OCI-LY1 (cell line): ENCODE data around the gene PNO1.

Source experiments
- H2AFZ ChIP-seq: fragments of 200-600 bp; sonication (generic), shearing (Covaris generic); 2 replicates; pipeline ENCODE4 v1.6.0; 2014; ENCODE audit warnings: antibody characterized with exemption, mild to moderate bottlenecking, low read length
- H3F3A ChIP-seq: fragments of 200-600 bp; sonication (generic), shearing (Covaris generic); 2 replicates; pipeline ENCODE4 v1.6.0; 2014; ENCODE audit warnings: mild to moderate bottlenecking, antibody characterized with exemption, low read length, moderate library complexity; ENCODE audit not compliant: insufficient read depth
- H3K27ac ChIP-seq: fragments of 200-600 bp; sonication (generic); 2 replicates; pipeline ENCODE4 v1.5.1; 2014; ENCODE audit warnings: low read length, mixed run types, mild to moderate bottlenecking, low read depth; ENCODE audit not compliant: poor library complexity, severe bottlenecking
- H3K27me3 ChIP-seq: fragments of 200-600 bp; sonication (generic); 2 replicates; pipeline ENCODE4 v1.6.0; 2014; ENCODE audit warnings: antibody characterized with exemption, mild to moderate bottlenecking, low read length, moderate library complexity; ENCODE audit not compliant: insufficient read depth
- H3K36me3 ChIP-seq: fragments of 200-600 bp; sonication (generic); 2 replicates; pipeline ENCODE4 v1.6.1; 2014; ENCODE audit warnings: mild to moderate bottlenecking, antibody characterized with exemption, low read length, moderate library complexity, mixed read lengths; ENCODE audit not compliant: insufficient read depth
- H3K4me1 ChIP-seq: fragments of 200-600 bp; sonication (generic); 2 replicates; pipeline ENCODE4 v1.5.1; 2014; ENCODE audit warnings: mild to moderate bottlenecking, low read length, moderate library complexity; ENCODE audit not compliant: insufficient read depth, severe bottlenecking
- H3K4me2 ChIP-seq: fragments of 200-600 bp; sonication (generic), shearing (Covaris generic); 2 replicates; pipeline ENCODE4 v1.6.1; 2014; ENCODE audit warnings: low read length
- H3K4me3 ChIP-seq: fragments of 200-600 bp; sonication (generic); 2 replicates; pipeline ENCODE4 v1.5.1; 2014; ENCODE audit warnings: low read length, low read depth, mild to moderate bottlenecking, mixed read lengths; ENCODE audit not compliant: poor library complexity, severe bottlenecking
- H3K79me2 ChIP-seq: fragments of 200-600 bp; shearing (Covaris generic); 2 replicates; pipeline ENCODE4 v1.6.1; 2016; ENCODE audit warnings: mixed run types, low read length, mixed read lengths; ENCODE audit not compliant: insufficient read depth
- H3K9ac ChIP-seq: fragments of 200-600 bp; sonication (generic), shearing (Covaris generic); 2 replicates; pipeline ENCODE4 v1.6.1; 2014; ENCODE audit warnings: mild to moderate bottlenecking, low read length, mixed read lengths
- H3K9me2 ChIP-seq: fragments of 200-600 bp; sonication (generic), shearing (Covaris generic); 2 replicates; pipeline ENCODE4 v1.6.1; 2014; ENCODE audit warnings: low read depth, mild to moderate bottlenecking, low read length, mixed read lengths
- H3K9me3 ChIP-seq: fragments of 200-600 bp; shearing (Covaris generic); 2 replicates; pipeline ENCODE4 v1.6.1; 2014; ENCODE audit warnings: low read length, mixed read lengths
- H4K20me1 ChIP-seq: fragments of 200-600 bp; sonication (generic), shearing (Covaris generic); 2 replicates; pipeline ENCODE4 v1.6.0; 2016; ENCODE audit warnings: mild to moderate bottlenecking, low read length; ENCODE audit not compliant: insufficient read depth
- CTCF ChIP-seq: fragments of 200-600 bp; sonication (generic), shearing (Covaris generic); IDR thresholded peaks from 2 replicates; pipeline ENCODE4 v1.5.1; 2017; ENCODE audit warnings: mild to moderate bottlenecking, antibody characterized with exemption, low read length, moderate library complexity, mixed read lengths
- EZH2 ChIP-seq: fragments of 200-600 bp; sonication (generic), shearing (Covaris generic); IDR thresholded peaks from 2 replicates; pipeline ENCODE4 v1.8.0; 2017; ENCODE audit warnings: borderline replicate concordance, mixed run types, mild to moderate bottlenecking, antibody characterized with exemption, low read length, moderate library complexity, mixed read lengths

Gene PNO1

GRCh38 chr2:68163641-68164040 is 6.0 kb downstream of the PNO1 start:
- Histone ChIP-seq H3K27ac (no peak overlapping the region), H3K4me3 (no peak overlapping the region), H3K36me3 (peaks cover 84% of the 10 kb centered on the region), H3K9me2 (no peaks in the 10 kb centered on the region), H2AFZ (no peak overlapping the region), H3K79me2 (peaks cover 11% of the 10 kb centered on the region), H4K20me1 (no peaks in the 10 kb centered on the region), H3K4me1 (peaks cover 11% of the 10 kb centered on the region), H3K27me3 (no peaks in the 10 kb centered on the region), H3K4me2 (no peak overlapping the region), H3F3A (no peaks in the 10 kb centered on the region), H3K9me3 (no peaks in the 10 kb centered on the region), H3K9ac (no peak overlapping the region)
- no peak for TF ChIP-seq CTCF
- TF ChIP-seq EZH2 = no peak

- no peaks in the 10 kb centered on the region for H4K20me1 ChIP-seq
- H2AFZ ChIP-seq = no peak overlapping the region
- no peaks in the 10 kb centered on the region for H3K79me2 ChIP-seq
- peaks cover 77% of the 10 kb centered on the region for H3K36me3 ChIP-seq
- H3K4me2 ChIP-seq = no peak overlapping the region
- TF ChIP-seq CTCF (no peak), EZH2 (no peak)
- H3K4me1 ChIP-seq = no peaks in the 10 kb centered on the region
- no peak overlapping the region for H3K9ac ChIP-seq
- no peaks in the 10 kb centered on the region for H3K27me3 ChIP-seq
- H3K27ac ChIP-seq = no peak overlapping the region
- no peaks in the 10 kb centered on the region for H3K9me3 ChIP-seq
- H3F3A ChIP-seq = no peaks in the 10 kb centered on the region
- no peak overlapping the region for H3K4me3 ChIP-seq
- H3K9me2 ChIP-seq = no peaks in the 10 kb centered on the region
These were observed 9.5 kb downstream of the PNO1 start for GRCh38 chr2:68167186-68167585.

GRCh38 chr2:68169308-68169707 is 11.6 kb downstream of the PNO1 start:
- no peak overlapping the region for H2AFZ ChIP-seq
- H3K27ac ChIP-seq = no peak overlapping the region
- no peak overlapping the region for H3K4me2 ChIP-seq
- no peaks in the 10 kb centered on the region for H3K9me3 ChIP-seq
- peaks cover 71% of the 10 kb centered on the region for H3K36me3 ChIP-seq
- H3K9me2 ChIP-seq = no peaks in the 10 kb centered on the region
- H3K4me3 ChIP-seq = no peak overlapping the region
- H3F3A ChIP-seq = no peaks in the 10 kb centered on the region
- no peak overlapping the region for H3K9ac ChIP-seq
- no peaks in the 10 kb centered on the region for H3K79me2 ChIP-seq
- no peak for TF ChIP-seq CTCF
- no peak for TF ChIP-seq EZH2
- no peaks in the 10 kb centered on the region for H4K20me1 ChIP-seq
- H3K4me1 ChIP-seq = peaks cover 11% of the 10 kb centered on the region
- H3K27me3 ChIP-seq = no peaks in the 10 kb centered on the region
